Kidney glomerular epithelial cell (primary cell): ENCODE measurements around the gene NQO1.
A peak's percentile ranks its signal among the peaks of the same experiment; 100 is the strongest.

Experiments used
- DNase-seq: peaks from one replicate; lab custom pipeline; 2025; lab: John Stamatoyannopoulos, UW

Gene NQO1

DNA sequence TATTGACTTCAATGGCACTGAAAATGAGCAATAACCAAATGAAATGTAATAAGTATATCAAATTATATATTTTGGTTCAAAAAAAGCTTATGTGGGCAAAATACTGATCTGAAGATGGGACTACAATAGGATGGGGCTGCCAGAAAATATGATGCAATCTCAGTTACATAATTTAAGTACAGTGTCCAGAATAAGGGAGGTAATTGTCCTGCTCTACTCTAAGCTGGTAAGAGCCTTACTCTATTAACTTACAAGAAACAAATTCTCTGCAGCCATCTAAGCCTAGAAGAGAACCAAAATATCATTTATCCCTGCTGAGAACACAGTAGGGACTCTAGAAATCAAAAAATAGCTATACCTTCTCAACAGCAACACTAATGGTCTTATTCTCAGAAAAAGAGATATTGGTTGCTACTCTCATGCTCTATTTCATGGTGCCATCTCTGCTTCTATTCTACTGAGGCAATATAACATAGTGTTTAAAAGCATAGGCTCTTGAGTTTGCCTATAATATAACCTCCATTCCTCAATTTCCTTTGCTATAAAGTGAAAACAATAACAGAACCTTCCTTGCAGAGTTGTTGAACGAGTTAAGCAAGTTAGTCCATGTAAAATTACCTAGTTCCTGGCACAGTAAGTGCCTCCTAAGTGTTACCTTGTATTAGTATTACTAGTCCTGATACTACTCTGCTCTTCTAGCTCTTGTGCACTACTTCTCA is 19.9 kb downstream of the NQO1 start:
- no peak for DNase-seq

DNA sequence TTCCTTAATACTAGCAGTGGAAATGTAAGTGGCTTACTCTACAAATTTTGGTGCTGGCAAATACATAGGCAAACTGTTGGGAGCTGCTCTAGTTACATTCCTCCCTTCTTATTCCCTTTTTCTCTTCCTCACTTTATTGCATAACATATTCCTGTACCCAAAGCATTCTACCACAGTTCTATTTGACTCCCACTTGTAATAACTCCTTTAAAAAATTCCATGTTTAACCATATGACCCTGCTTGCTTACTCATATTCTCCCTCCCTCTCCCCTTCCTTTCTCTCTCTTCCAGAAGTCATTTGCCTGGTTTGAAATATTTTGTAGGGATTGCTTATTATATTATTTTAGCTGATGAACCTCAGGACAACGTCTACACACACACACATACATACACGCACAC is 22.7 kb downstream of the NQO1 start:
- peak; percentile 21 for DNase-seq

- DNase-seq = no peak
Observed at GRCh38 chr16:69701866-69702265, 24.5 kb downstream of the NQO1 start.

- no peak for DNase-seq
Observed at GRCh38 chr16:69701452-69701851, 24.9 kb downstream of the NQO1 start.

DNA sequence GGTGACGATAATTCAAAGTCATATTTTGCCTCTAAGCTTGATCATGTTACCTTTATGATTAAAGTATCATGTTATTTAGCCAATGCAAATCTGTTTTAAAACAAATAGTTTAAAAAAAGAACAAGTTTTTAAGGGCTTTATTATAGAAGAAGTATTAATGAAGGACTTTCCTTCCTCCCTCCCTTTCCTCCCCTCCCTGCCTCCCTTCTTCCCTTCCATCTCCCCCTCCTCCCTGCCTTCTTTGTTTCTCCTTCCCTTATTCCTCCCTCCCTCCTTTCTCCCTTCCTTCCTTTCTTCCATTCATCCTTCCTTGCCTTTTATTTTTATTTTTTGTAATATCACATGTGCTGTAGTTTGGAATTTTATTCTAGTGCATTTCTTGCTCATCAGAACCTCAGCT is 26.4 kb downstream of the NQO1 start:
- no peak for DNase-seq

- no peak for DNase-seq
Observed at GRCh38 chr16:69698404-69698803, 28.0 kb downstream of the NQO1 start.

- DNase-seq = no peak
Observed at GRCh38 chr16:69693916-69694315, 32.4 kb downstream of the NQO1 start.

DNA sequence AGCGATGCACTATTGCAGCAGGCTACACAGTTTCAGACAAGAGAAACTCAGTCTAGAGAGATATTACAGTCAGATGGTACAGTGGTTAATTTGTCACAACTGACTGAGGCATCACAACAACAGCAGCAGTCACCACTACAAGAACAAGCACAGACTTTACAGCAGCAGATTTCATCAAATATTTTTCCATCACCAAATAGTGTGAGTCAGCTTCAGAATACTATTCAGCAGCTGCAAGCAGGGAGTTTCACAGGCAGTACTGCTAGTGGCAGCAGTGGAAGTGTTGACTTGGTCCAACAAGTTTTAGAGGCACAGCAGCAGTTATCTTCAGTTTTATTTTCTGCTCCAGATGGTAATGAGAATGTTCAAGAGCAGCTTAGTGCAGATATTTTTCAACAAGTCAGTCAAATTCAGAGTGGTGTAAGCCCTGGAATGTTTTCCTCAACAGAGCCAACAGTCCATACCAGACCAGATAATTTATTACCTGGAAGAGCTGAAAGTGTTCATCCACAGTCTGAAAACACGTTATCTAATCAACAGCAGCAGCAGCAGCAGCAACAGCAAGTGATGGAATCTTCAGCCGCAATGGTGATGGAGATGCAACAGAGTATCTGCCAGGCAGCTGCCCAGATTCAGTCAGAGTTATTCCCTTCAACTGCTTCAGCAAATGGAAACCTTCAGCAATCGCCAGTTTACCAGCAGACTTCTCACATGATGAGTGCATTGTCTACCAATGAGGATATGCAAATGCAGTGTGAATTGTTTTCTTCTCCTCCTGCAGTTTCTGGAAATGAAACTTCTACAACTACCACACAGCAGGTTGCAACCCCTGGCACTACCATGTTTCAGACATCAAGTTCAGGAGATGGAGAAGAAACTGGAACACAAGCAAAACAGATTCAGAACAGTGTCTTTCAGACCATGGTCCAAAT is 34.1 kb downstream of the NQO1 start:
- peak; percentile 10 for DNase-seq

DNA sequence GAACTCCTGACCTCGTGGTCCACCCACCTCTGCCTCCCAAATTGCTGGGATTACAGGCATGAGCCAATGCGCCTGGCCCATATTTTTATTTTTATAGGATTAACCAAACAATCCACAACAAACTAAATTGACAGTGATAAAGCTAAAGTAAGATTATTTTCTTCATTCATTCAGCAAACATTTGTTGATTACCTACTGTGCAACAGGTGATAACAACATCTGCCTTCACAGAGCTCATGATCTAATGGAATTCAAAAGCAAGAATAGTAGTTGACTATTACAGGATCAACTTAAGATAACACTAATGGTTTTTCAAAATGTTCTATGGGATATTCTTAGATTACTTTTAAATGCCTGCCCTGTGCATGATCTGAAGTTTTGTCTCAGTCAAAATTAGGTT is 37.8 kb downstream of the NQO1 start:
- no peak for DNase-seq

GRCh38 chr16:69680358-69680757 is 46.0 kb downstream of the NQO1 start:
- no peak for DNase-seq

GRCh38 chr16:69672998-69673713 is 53.2 kb downstream of the NQO1 start:
- DNase-seq = no peak

GRCh38 chr16:69672315-69672997 is 53.9 kb downstream of the NQO1 start:
- DNase-seq = no peak

DNA sequence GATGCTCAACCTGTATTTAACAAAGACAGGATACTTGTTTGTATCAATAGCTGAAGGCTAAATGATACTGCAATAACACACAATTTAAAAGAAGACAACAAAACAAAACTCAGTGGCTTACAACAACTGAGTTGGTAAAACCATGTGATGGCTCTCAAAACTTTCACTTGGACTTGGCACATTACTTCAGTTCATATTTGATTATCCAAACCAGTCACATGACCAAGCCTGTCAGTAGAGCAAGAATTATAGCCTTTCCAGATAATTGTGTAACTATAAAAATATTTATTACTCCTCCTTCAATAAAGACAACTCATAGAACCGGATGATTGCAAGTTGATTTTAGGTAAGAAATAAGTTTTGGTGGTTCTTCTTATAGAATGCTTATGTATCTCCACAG is 56.8 kb downstream of the NQO1 start:
- no peak for DNase-seq

DNA sequence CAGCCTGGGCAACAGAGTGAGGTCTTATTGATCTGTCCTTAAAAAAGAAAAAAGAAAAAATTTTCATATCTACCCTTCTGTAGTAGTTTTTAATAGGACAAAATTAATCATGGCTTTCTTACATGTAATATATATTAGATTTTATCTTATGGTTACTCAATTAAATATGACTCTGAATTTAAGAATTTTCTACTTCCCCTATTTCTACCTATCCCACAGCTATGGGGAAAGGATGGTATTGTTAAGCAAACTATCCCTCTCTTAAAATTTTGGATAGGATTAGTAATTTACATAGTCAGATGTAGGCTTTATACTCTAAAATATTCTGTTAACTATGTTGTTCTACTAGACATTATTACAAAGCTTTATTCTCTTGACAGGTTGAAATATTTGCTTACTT is 62.5 kb downstream of the NQO1 start:
- DNase-seq = no peak

DNA sequence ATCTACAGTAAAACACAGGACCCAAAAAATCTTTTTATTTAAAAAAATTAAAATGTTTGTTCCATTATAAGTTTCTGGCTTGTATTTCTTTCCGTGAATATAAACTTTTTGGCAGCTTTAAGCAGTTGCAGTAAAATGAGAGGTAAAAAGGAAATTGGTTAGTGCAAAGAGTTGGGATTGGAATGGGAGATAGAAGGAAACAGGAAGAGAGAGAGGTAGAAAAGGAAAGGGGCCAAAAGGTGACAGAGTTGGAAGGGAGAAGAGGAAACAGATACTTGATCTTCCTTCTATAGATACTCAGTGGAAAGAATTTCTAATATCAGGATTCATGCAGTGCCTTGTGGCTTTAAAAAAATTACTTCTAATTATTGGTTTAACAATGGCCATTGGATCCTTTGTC is 63.5 kb downstream of the NQO1 start:
- no peak for DNase-seq

DNA sequence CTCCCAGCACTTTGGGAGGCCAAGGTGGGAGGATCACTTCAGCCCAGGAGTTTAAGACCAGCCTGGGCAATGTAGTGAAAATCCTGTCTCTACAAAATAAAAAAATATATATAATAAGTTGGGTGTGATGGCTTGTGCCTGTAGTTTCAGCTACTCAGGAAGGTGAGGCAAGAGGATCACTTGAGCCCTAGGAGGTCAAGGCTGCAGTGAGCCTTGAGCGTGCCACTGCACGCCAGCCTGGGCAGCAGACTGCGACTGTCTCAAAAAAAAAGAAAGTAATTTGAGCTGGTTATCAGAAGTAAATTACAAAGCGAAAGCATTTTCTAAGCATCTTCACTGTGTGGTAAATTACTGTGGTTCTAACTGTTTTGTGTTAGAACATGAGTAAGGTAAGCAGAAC is 66.2 kb downstream of the NQO1 start:
- DNase-seq = no peak
